HepG2 (cell line): Measurements from ENCODE around the gene LRIT1. TPM values are rescaled to one million over a fixed set of nuclear protein-coding genes. Genes with fewer than 3 reads are reported as not detected.

ENCODE experiments used
- ATAC-seq: fragments of 200-7000 bp; cut with Tn5 transposase; 3 replicates; pipeline ENCODE4 v1.9.1; 2020; ENCODE audit warnings: mild to moderate bottlenecking, moderate library complexity
- BruUV-seq: library from RNA; stranded (reverse); fragments of 400-500 nt; replicated peaks from 2 replicates; lab custom pipeline; 2021; lab: Mats Ljungman, UMichigan
- CTCF ChIA-PET: fragments of 300-600 bp; formaldehyde crosslinking; extraction: SDS; loops from one replicate; lab custom pipeline; 2021; ENCODE audit warnings: low total read pairs, inconsistent platforms, low intra/inter-chr PET ratio; lab: Yijun Ruan, JAX
- POLR2A ChIA-PET: fragments of 350-600 bp; sonication (Branson Sonifier 250); formaldehyde crosslinking; loops from one replicate; lab custom pipeline; 2020; ENCODE audit warnings: antibody characterized with exemption, inconsistent platforms; lab: Yijun Ruan, JAX
- DNase-seq: peaks from one replicate; pipeline ENCODE4 v3.0.0-alpha.2; 2015; ENCODE audit warnings: low spot score
- FAIRE-seq: peaks from 3 replicates; lab custom pipeline; 2011; peaks lifted over from hg19 to GRCh38; lab: Jason Lieb, UNC
- H2AFZ ChIP-seq: one replicate; pipeline ENCODE4 v1.6.1; 2011; ENCODE audit warnings: low read length, inconsistent platforms
- H3K27ac ChIP-seq: fragments of 300-600 bp; 3 replicates; pipeline ENCODE4 v1.8.0; 2011; ENCODE audit warnings: mixed run types, mild to moderate bottlenecking, mixed read lengths, low read length, inconsistent platforms; ENCODE audit not compliant: insufficient read depth; ENCODE audit errors: extremely low read length
- H3K27me3 ChIP-seq, 2 experiments: fragments of 200-600 bp in 1 of 2; 2 replicates in 1 of 2; 3 replicates in 1 of 2; pipeline versions ENCODE4 v1.6.0 to v1.8.0; 2011; ENCODE audit warnings: low read length in 2 of 2, mild to moderate bottlenecking in 2 of 2, moderate library complexity in 2 of 2, inconsistent platforms in 1 of 2; ENCODE audit not compliant: insufficient read depth in 2 of 2, control insufficient read depth in 1 of 2
- H3K36me3 ChIP-seq, 2 experiments: fragments of 200-600 bp in 1 of 2; replicated peaks in 1 of 2; 2 replicates in 1 of 2; 3 replicates in 1 of 2; pipeline versions ENCODE4 v1.5.1 to v1.8.0; 2011; ENCODE audit warnings: low read length in 2 of 2, inconsistent platforms in 1 of 2; ENCODE audit not compliant: insufficient read depth in 2 of 2, control insufficient read depth in 1 of 2
- H3K4me1 ChIP-seq: 2 replicates; pipeline ENCODE4 v1.5.1; 2012; ENCODE audit warnings: low read length, inconsistent platforms; ENCODE audit not compliant: insufficient read depth
- H3K4me2 ChIP-seq: 2 replicates; pipeline ENCODE4 v1.6.0; 2011; ENCODE audit warnings: low read depth, low read length, inconsistent platforms
- H3K4me3 ChIP-seq, 3 experiments: fragments of 200-600 bp in 1 of 3; sonication (generic), shearing (Covaris generic) in 1 of 3; replicated peaks in 1 of 3; 2 replicates each; pipeline ENCODE4 v1.5.1; 2011 to 2016; ENCODE audit warnings: low read length in 3 of 3, inconsistent platforms in 2 of 3, low read depth in 2 of 3, mild to moderate bottlenecking in 2 of 3, control low read depth in 1 of 3, mixed read lengths in 1 of 3; ENCODE audit not compliant: insufficient read depth in 1 of 3
- H3K79me2 ChIP-seq: one replicate; pipeline ENCODE4 v1.6.1; 2011; ENCODE audit warnings: low read length, inconsistent platforms; ENCODE audit not compliant: insufficient read depth
- H3K9ac ChIP-seq: 2 replicates; pipeline ENCODE4 v1.6.0; 2011; ENCODE audit warnings: mild to moderate bottlenecking, low read depth, low read length, inconsistent platforms; ENCODE audit not compliant: insufficient read depth
- H3K9me3 ChIP-seq: 2 replicates; pipeline ENCODE4 v1.5.1; 2012; ENCODE audit warnings: mild to moderate bottlenecking, low read length
- H4K20me1 ChIP-seq: 2 replicates; pipeline ENCODE4 v1.6.0; 2011; ENCODE audit warnings: inconsistent platforms, mild to moderate bottlenecking, low read length, moderate library complexity; ENCODE audit not compliant: insufficient read depth
- BRD4 ChIP-seq: sonication (generic); formaldehyde crosslinking; IDR thresholded peaks from 2 replicates; pipeline ENCODE4 v1.4.0; 2020; ENCODE audit warnings: missing genetic modification reagents
- CTCF ChIP-seq: sonication (generic); formaldehyde crosslinking; IDR thresholded peaks from 2 replicates; pipeline ENCODE4 v1.5.0; 2020; ENCODE audit warnings: mild to moderate bottlenecking, missing genetic modification reagents, moderate library complexity
- HHEX ChIP-seq: IDR thresholded peaks from 2 replicates; pipeline ENCODE4 v1.6.1; 2016; ENCODE audit warnings: control low read depth
- MIER3 ChIP-seq: IDR thresholded peaks from 2 replicates; pipeline ENCODE4 v1.6.1; 2016; ENCODE audit warnings: missing compliant biosample characterization, borderline replicate concordance
- NFIC ChIP-seq: IDR thresholded peaks from 2 replicates; pipeline ENCODE4 v1.6.1; 2012; ENCODE audit warnings: mild to moderate bottlenecking, low read length, inconsistent platforms
- STAG1 ChIP-seq: sonication (generic); formaldehyde crosslinking; IDR thresholded peaks from 2 replicates; pipeline ENCODE4 v1.4.0; 2020; ENCODE audit warnings: missing genetic modification reagents
- TEAD3 ChIP-seq: optimal IDR thresholded peaks from 2 replicates; pipeline ENCODE3; 2016; ENCODE audit warnings: borderline replicate concordance
- ZNF329 ChIP-seq: sonication (generic); formaldehyde crosslinking; IDR thresholded peaks from 2 replicates; pipeline ENCODE4 v1.9.0; 2021; ENCODE audit warnings: low read depth, mild to moderate bottlenecking, missing genetic modification reagents
- ZNF414 ChIP-seq: sonication (generic); formaldehyde crosslinking; IDR thresholded peaks from 2 replicates; pipeline ENCODE4 v1.5.0; 2020; ENCODE audit warnings: missing genetic modification reagents
- ZNF432 ChIP-seq: sonication (generic); formaldehyde crosslinking; IDR thresholded peaks from 2 replicates; pipeline ENCODE4 v1.5.0; 2020; ENCODE audit warnings: missing genetic modification reagents, mild to moderate bottlenecking, borderline replicate concordance
- ZNF841 ChIP-seq: sonication (generic); formaldehyde crosslinking; IDR thresholded peaks from 2 replicates; pipeline ENCODE4 v1.8.1; 2023; ENCODE audit warnings: missing genetic modification reagents, borderline replicate concordance
- WGBS: methylation state at CpG from one replicate; pipeline ENCODE4 v1.1.6; 2017; ENCODE audit warnings: low lambda C conversion rate; 5-methylcytosine and 5-hydroxymethylcytosine counted together
- in situ Hi-C: cut with HindIII; loops from 2 replicates; pipeline ENCODE4 v1.10.0; 2017; ENCODE audit warnings: low pct_unique_long_range_greater_than_20kb; ENCODE audit not compliant: extremely low pct_ligation_motif_present
- intact Hi-C: fragments of 100-400 bp; cut with micrococcal nuclease; formaldehyde crosslinking; loops from one replicate; pipeline ENCODE4 v1.10.0; 2022; ENCODE audit not compliant: unreplicated experiment
- polyA plus RNA-seq, 8 experiments: library from polyadenylated mRNA; depleted of rRNA in 3 of 8; stranded (reverse) in 7 of 8; unstranded in 1 of 8; fragments of >200 nt; fragmentation: Illumina TruSeq in 4 of 8; extraction: Trizol in 4 of 8; gene quantifications; 2 replicates each; pipeline versions ENCODE4 v1.2.1 to v1.2.3, GENCODE V29; 2011 to 2016; ENCODE audit warnings: low read depth in 4 of 8, missing spikeins in 1 of 8, mixed read lengths in 1 of 8; ENCODE audit not compliant: insufficient read depth in 1 of 8
- total RNA-seq, 5 experiments: library from RNA; depleted of rRNA; stranded (reverse); fragments of >200 nt; fragmentation: Illumina TruSeq; extraction: Trizol; gene quantifications; 2 replicates each; pipeline ENCODE4 v1.2.3, GENCODE V29; 2016; ENCODE audit warnings: low read depth in 1 of 5
- TF ChIP-seq, protein P1 (sequence below): sonication (generic); formaldehyde crosslinking; IDR thresholded peaks from 2 replicates; pipeline ENCODE4 v1.8.0; 2022; ENCODE audit warnings: mild to moderate bottlenecking, missing genetic modification reagents, moderate library complexity
- TF ChIP-seq, protein P2 (sequence below): sonication (generic); formaldehyde crosslinking; IDR thresholded peaks from 2 replicates; pipeline ENCODE4 v1.8.1; 2023; ENCODE audit warnings: mild to moderate bottlenecking, missing genetic modification reagents

LRIT1 gene
- total and polyA plus RNA-seq, 2 of the 13 experiments (the other 11 are each of a cell fraction or from before 2014, with no cell fraction given): not detected

DNA sequence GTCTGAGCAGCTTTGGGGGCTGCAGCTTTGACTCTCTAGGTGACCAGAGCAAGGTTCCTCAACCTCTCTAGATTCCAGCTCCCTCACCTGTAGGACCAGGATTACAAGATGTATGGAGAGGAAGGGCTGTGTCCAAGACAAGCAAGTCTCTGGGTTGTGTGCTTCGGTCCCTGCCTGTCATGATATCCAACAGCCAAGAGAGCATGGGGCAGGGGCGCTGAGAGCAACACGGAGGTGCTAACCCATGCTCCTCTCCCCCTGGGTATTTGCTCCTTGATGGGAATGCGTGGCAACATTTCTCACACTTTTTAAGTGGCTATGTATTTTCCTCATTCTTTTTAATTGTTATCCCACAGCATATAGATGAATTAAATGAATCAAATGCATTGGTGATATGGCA lies 36.7 kb downstream of the LRIT1 start (continued):
- TF ChIP-seq, protein P1, sequence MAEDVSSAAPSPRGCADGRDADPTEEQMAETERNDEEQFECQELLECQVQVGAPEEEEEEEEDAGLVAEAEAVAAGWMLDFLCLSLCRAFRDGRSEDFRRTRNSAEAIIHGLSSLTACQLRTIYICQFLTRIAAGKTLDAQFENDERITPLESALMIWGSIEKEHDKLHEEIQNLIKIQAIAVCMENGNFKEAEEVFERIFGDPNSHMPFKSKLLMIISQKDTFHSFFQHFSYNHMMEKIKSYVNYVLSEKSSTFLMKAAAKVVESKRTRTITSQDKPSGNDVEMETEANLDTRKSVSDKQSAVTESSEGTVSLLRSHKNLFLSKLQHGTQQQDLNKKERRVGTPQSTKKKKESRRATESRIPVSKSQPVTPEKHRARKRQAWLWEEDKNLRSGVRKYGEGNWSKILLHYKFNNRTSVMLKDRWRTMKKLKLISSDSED (CRISPR knock-in tag): no peak
- no peak for TF ChIP-seq MIER3
- TF ChIP-seq, protein P2, sequence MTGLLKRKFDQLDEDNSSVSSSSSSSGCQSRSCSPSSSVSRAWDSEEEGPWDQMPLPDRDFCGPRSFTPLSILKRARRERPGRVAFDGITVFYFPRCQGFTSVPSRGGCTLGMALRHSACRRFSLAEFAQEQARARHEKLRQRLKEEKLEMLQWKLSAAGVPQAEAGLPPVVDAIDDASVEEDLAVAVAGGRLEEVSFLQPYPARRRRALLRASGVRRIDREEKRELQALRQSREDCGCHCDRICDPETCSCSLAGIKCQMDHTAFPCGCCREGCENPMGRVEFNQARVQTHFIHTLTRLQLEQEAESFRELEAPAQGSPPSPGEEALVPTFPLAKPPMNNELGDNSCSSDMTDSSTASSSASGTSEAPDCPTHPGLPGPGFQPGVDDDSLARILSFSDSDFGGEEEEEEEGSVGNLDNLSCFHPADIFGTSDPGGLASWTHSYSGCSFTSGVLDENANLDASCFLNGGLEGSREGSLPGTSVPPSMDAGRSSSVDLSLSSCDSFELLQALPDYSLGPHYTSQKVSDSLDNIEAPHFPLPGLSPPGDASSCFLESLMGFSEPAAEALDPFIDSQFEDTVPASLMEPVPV (CRISPR knock-in tag): no peak
- no peak for TF ChIP-seq NFIC

- POLR2A ChIA-PET: no interaction called here
- DNase-seq: peak; percentile 12
Measured at GRCh38 chr10:84204122-84204521, 37.2 kb downstream of the LRIT1 start.

More at GRCh38 chr10:84204122-84204521, 37.2 kb downstream of the LRIT1 start:
- WGBS: 100% methylated on average over 1 of the region's 4 CpGs
- in situ Hi-C loops: no loop called here
- peak; percentile 80 for ATAC-seq
- FAIRE-seq: no peak
- Histone ChIP-seq H3K4me1 (no peaks in the 10 kb centered on the region), H3K4me3 (no peak overlapping the region), H3K9me3 (no peaks in the 10 kb centered on the region), H3K79me2 (no peaks in the 10 kb centered on the region), H3K27me3 (peaks cover 1 to 17% of the 10 kb centered on the region in 2 experiments; a peak in 3 of 5 replicates), H2AFZ (no peak overlapping the region), H4K20me1 (no peaks in the 10 kb centered on the region), H3K4me2 (no peak overlapping the region), H3K27ac (no peak overlapping the region)
- BruUV-seq: no TSS peak
- CTCF ChIA-PET: interaction anchor here (3.7 kb wide), 1 partner anchor 78 kb away, joined by 22 read pairs; no protein-coding TSS in a partner anchor
- intact Hi-C loops: no loop called here
- TF ChIP-seq HHEX (CRISPR knock-in tag) (no peak), ZNF414 (CRISPR knock-in tag) (no peak), ZNF432 (CRISPR knock-in tag) (no peak), ZNF329 (CRISPR knock-in tag) (no peak), TEAD3 (no peak), BRD4 (CRISPR knock-in tag) (no peak), STAG1 (CRISPR knock-in tag) (peak; percentile 27), ZNF841 (CRISPR knock-in tag) (no peak), CTCF (peak; percentile 49)
- TF ChIP-seq, all 625 proteins: peak for 2
- H3K36me3 ChIP-seq: no peaks in the 10 kb centered on the region
- no peak overlapping the region for H3K9ac ChIP-seq
